Measurements from ENCODE around the gene TARBP1. TPM values are rescaled to one million over a fixed set of nuclear protein-coding genes. Genes with fewer than 3 reads are reported as not detected.
"Not testable (repeated sequence)": the region's sequence is repeated elsewhere in the genome, so short reads cannot be mapped to it uniquely, and the experiment has no call there.

TARBP1 gene
- total RNA-seq, 4 donors from 2014 or later = 5.8 to 11.1 (median 9.8) TPM

- Histone ChIP-seq H3K4me3 (no peak overlapping the region), H3K27ac (replicated peaks in 1 of 4) (no peak overlapping the region), H3K36me3 (peaks cover 0 to 11% (median 0%) of the 10 kb centered on the region in 4 donors), H3K27me3 (no peaks in the 10 kb centered on the region), H3K9me3 (no peaks in the 10 kb centered on the region), H3K4me1 (peaks cover 0 to 17% (median 6%) of the 10 kb centered on the region in 4 donors)
- peak; percentile 39 for DNase-seq (ENCODE audit: extremely low spot score)
- no peak for TF ChIP-seq EP300 (IDR thresholded peaks at IDR 0.05)
- TF ChIP-seq, protein P1, sequence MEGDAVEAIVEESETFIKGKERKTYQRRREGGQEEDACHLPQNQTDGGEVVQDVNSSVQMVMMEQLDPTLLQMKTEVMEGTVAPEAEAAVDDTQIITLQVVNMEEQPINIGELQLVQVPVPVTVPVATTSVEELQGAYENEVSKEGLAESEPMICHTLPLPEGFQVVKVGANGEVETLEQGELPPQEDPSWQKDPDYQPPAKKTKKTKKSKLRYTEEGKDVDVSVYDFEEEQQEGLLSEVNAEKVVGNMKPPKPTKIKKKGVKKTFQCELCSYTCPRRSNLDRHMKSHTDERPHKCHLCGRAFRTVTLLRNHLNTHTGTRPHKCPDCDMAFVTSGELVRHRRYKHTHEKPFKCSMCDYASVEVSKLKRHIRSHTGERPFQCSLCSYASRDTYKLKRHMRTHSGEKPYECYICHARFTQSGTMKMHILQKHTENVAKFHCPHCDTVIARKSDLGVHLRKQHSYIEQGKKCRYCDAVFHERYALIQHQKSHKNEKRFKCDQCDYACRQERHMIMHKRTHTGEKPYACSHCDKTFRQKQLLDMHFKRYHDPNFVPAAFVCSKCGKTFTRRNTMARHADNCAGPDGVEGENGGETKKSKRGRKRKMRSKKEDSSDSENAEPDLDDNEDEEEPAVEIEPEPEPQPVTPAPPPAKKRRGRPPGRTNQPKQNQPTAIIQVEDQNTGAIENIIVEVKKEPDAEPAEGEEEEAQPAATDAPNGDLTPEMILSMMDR (IDR thresholded peaks at IDR 0.05) = no peak
- no peak for TF ChIP-seq POLR2AphosphoS5 (IDR thresholded peaks at IDR 0.05)
- no peak for TF ChIP-seq POLR2A (IDR thresholded peaks at IDR 0.05; ENCODE audit: low read depth)
- intact Hi-C loops (cut with DNase I) = no loop called here
- WGBS = 91% methylated on average over 3 of the region's 3 CpGs
Measured at GRCh38 chr1:234401658-234402057, 77.3 kb downstream of the TARBP1 start.

DNA sequence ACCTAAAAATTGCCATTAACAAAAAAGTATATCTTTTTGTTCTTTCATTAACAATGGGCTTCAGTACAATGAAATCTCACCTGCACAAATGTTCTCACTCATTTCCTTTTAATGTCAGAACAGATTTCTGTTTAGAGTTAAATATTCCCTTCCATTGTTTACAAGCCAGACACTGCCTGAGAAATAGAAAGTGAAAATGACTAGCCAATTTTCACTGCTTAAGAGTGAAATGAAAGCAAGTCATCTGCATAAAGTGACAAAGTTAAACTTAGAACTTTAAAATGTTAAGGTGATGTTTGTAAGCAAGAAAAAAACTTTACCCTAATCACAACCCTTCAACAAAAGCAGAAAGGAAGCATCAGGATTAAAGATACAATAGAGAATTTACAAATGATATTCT is 78.2 kb downstream of the TARBP1 start:
- TF ChIP-seq, protein P1 (IDR thresholded peaks at IDR 0.05) = no peak
- TF ChIP-seq POLR2AphosphoS5 (IDR thresholded peaks at IDR 0.05) (no peak), POLR2A (IDR thresholded peaks at IDR 0.05; ENCODE audit: low read depth) (no peak), EP300 (IDR thresholded peaks at IDR 0.05) (no peak)
- intact Hi-C loops (cut with DNase I) = no loop called here

DNA sequence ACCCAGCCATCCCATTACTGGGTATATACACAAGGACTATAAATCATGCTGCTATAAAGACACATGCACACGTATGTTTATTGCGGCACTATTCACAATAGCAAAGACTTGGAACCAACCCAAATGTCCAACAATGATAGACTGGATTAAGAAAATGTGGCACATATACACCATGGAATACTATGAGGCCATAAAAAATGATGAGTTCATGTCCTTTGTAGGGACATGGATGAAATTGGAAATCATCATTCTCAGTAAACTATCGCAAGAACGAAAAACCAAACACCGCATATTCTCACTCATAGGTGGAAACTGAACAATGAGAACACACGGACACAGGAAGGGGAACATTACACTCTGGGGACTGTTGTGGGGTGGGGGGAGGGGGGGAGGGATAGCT is 79.5 kb downstream of the TARBP1 start:
- H3K36me3 ChIP-seq; intact Hi-C loops (cut with DNase I): not testable (repeated sequence)

More for the DNA sequence above, 78.2 kb downstream of the TARBP1 start:
- no peak for DNase-seq (ENCODE audit: extremely low spot score)
- Histone ChIP-seq H3K36me3 (peaks cover 0 to 16% (median 0%) of the 10 kb centered on the region in 4 donors), H3K4me3 (peak overlapping the region in 1 of 4 donors; percentile 23), H3K27me3 (no peaks in the 10 kb centered on the region), H3K9me3 (no peaks in the 10 kb centered on the region), H3K4me1 (peaks cover 0 to 17% (median 6%) of the 10 kb centered on the region in 4 donors), H3K27ac (replicated peaks in 1 of 4) (peak overlapping the region; percentile 5 to 40 (median 25))

GRCh38 chr1:234398849-234399381 is 80.1 kb downstream of the TARBP1 start:
- Histone ChIP-seq H3K27ac (replicated peaks in 1 of 4) (peak overlapping the region in 2 of 4 donors; percentile 23 to 29), H3K4me3 (peak overlapping the region in 2 of 4 donors; percentile 15 to 27), H3K9me3 (no peaks in the 10 kb centered on the region), H3K27me3 (no peaks in the 10 kb centered on the region), H3K36me3 (peaks cover 0 to 7% (median 0%) of the 10 kb centered on the region in 4 donors), H3K4me1 (peaks cover 0 to 17% (median 6%) of the 10 kb centered on the region in 4 donors)
- WGBS = 62% methylated on average over 8 of the region's 8 CpGs
- TF ChIP-seq EP300 (IDR thresholded peaks at IDR 0.05) (no peak), POLR2A (IDR thresholded peaks at IDR 0.05; ENCODE audit: low read depth) (no peak), POLR2AphosphoS5 (IDR thresholded peaks at IDR 0.05) (no peak)
- TF ChIP-seq, protein P1 (IDR thresholded peaks at IDR 0.05) = no peak
- intact Hi-C loops (cut with DNase I) = no loop called here
- peak; percentile 5 for DNase-seq (ENCODE audit: extremely low spot score)

More for the DNA sequence above, 79.5 kb downstream of the TARBP1 start:
- peaks cover 0 to 17% (median 6%) of the 10 kb centered on the region in 4 donors for H3K4me1 ChIP-seq
- H3K27ac ChIP-seq (replicated peaks in 1 of 4); H3K4me3 ChIP-seq; DNase-seq (ENCODE audit: extremely low spot score); H3K9me3 ChIP-seq; H3K27me3 ChIP-seq: not testable (repeated sequence)
- 91% methylated on average over 6 of the region's 6 CpGs for WGBS

- 82% methylated on average over 3 of the region's 5 CpGs for WGBS
Measured at GRCh38 chr1:234397732-234398131, 81.2 kb downstream of the TARBP1 start.

More at GRCh38 chr1:234397732-234398131, 81.2 kb downstream of the TARBP1 start:
- no peak for DNase-seq (ENCODE audit: extremely low spot score)
- intact Hi-C loops (cut with DNase I) = no loop called here
- Histone ChIP-seq H3K36me3 (peaks cover 0 to 17% (median 4%) of the 10 kb centered on the region in 4 donors), H3K9me3 (no peaks in the 10 kb centered on the region), H3K4me3 (no peak overlapping the region), H3K27me3 (no peaks in the 10 kb centered on the region), H3K4me1 (peaks cover 0 to 17% (median 6%) of the 10 kb centered on the region in 4 donors), H3K27ac (replicated peaks in 1 of 4) (no peak overlapping the region)
- TF ChIP-seq EP300 (IDR thresholded peaks at IDR 0.05) (no peak), POLR2AphosphoS5 (IDR thresholded peaks at IDR 0.05) (no peak), POLR2A (IDR thresholded peaks at IDR 0.05; ENCODE audit: low read depth) (no peak)
- TF ChIP-seq, protein P1 (IDR thresholded peaks at IDR 0.05) = no peak
